Measurements from ENCODE around the gene ASCL3.
"Not testable (repeated sequence)": the region's sequence is repeated elsewhere in the genome, so short reads cannot be mapped to it uniquely, and the experiment has no call there.

ASCL3 gene

GRCh38 chr11:8910649-8911026 lies 32.2 kb downstream of the ASCL3 start:
- DNase-seq (ENCODE audit: low spot score), result no peak

- DNase-seq (ENCODE audit: low spot score), result no peak
Measured at GRCh38 chr11:8908099-8908498, 34.7 kb downstream of the ASCL3 start.

GRCh38 chr11:8907116-8907515 lies 35.7 kb downstream of the ASCL3 start:
- DNase-seq (ENCODE audit: low spot score), result no peak

GRCh38 chr11:8905528-8906165 lies 37.2 kb downstream of the ASCL3 start:
- DNase-seq (ENCODE audit: low spot score), result peak; percentile 63

GRCh38 chr11:8899119-8899753 lies 43.6 kb downstream of the ASCL3 start:
- no peak for DNase-seq (ENCODE audit: low spot score)

GRCh38 chr11:8891185-8891584 lies 51.6 kb downstream of the ASCL3 start:
- DNase-seq (ENCODE audit: low spot score), result not testable (repeated sequence)

Measured in RKO (cell line).